Body of pancreas (tissue), 4 donors: ENCODE data around the gene RTF1.

Source experiments
- POLR2A ChIP-seq, 3 donors: fragments of 450-650 bp; IDR thresholded peaks; one replicate each; pipeline ENCODE4 v1.6.1; 2016; ENCODE audit warnings: antibody characterized with exemption in 3 of 3, mild to moderate bottlenecking in 2 of 3
- TF ChIP-seq, protein P1 (sequence below), 7 experiments: fragments of 450-650 bp in 4 of 7; fragments of 200-600 bp in 3 of 7; sonication (generic) in 3 of 7; IDR thresholded peaks; one replicate each; pipeline ENCODE4 v1.5.1; 2016 to 2019; ENCODE audit warnings: antibody characterized with exemption in 7 of 7

DNA sequence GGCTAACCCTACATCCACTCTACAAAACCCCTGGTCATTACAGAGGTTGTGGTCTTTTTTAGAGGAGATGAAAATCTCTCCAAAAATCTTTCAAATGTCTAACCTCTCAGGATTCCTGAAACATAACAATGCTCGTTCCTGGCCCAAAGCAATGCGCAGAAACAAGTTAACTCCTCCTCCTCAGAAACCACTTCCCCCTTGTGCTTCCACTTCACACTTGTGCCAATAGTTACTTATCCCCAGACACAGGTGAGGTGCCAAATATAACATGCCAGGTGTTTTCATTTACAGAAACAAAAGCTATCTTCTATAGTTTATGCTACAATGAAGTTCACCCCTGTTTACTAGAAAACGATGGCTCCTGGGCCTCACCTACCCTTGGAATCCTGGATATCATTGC lies 20.8 kb upstream of the RTF1 start:
- no peak for TF ChIP-seq POLR2A (IDR thresholded peaks at IDR 0.05)
- TF ChIP-seq, protein P1, sequence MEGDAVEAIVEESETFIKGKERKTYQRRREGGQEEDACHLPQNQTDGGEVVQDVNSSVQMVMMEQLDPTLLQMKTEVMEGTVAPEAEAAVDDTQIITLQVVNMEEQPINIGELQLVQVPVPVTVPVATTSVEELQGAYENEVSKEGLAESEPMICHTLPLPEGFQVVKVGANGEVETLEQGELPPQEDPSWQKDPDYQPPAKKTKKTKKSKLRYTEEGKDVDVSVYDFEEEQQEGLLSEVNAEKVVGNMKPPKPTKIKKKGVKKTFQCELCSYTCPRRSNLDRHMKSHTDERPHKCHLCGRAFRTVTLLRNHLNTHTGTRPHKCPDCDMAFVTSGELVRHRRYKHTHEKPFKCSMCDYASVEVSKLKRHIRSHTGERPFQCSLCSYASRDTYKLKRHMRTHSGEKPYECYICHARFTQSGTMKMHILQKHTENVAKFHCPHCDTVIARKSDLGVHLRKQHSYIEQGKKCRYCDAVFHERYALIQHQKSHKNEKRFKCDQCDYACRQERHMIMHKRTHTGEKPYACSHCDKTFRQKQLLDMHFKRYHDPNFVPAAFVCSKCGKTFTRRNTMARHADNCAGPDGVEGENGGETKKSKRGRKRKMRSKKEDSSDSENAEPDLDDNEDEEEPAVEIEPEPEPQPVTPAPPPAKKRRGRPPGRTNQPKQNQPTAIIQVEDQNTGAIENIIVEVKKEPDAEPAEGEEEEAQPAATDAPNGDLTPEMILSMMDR (IDR thresholded peaks at IDR 0.05) = no peak
